Activated gamma-delta T cell treated with Interleukin-2 at 50 U/mL for 16 hours (primary cell): ENCODE measurements around the gene LDLRAD3.
"Not testable (repeated sequence)": the region's sequence is repeated elsewhere in the genome, so short reads cannot be mapped to it uniquely, and the experiment has no call there.

Source experiments
- DNase-seq: peaks from one replicate; pipeline ENCODE4 v3.0.0-alpha.2; 2020

The LDLRAD3 gene, protein sequence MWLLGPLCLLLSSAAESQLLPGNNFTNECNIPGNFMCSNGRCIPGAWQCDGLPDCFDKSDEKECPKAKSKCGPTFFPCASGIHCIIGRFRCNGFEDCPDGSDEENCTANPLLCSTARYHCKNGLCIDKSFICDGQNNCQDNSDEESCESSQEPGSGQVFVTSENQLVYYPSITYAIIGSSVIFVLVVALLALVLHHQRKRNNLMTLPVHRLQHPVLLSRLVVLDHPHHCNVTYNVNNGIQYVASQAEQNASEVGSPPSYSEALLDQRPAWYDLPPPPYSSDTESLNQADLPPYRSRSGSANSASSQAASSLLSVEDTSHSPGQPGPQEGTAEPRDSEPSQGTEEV

DNA sequence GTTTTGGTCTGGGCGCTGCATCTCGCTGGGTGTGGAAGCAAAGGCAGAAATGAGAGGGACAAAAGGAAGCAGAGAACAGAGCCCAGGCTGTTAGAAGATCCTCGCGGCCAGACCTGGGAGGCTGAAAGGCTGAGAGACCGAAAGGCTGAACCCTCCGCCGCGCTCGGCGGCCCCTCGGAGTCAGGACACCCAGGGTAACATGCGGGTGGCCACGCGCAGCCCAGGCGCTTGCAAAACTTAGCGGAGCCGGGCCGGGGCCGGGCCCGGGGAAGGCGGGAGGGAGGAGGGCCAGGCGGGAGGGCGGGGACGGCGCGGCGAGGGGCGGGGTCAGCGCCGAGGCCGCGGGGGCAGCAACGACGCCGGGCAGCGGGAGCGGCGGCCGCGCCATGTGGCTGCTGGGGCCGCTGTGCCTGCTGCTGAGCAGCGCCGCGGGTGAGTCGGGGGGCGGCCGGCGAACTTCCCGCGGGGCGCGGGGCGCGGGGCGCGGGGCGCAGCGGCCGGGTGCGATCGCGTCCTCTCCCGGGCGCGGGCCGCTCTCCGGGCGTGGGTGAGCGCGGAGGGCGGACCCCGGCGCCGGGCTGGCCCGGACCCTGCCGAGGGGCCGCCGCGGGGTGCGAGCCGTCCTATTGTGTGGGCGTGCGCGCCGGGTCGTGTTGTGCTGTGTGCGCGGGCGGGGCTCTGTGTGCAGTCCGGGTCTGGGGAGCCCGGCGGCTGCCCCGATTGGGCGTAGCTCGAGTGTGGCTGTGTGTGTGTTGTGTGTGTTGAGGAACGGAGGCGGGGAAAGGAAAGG lies at the start of gene LDLRAD3:
TSS of gene LDLRAD3 (plus strand) at position 350 of the 790 bp plus-strand sequence. CDS start at position 387, 37 bp downstream.
- no peak for DNase-seq

DNA sequence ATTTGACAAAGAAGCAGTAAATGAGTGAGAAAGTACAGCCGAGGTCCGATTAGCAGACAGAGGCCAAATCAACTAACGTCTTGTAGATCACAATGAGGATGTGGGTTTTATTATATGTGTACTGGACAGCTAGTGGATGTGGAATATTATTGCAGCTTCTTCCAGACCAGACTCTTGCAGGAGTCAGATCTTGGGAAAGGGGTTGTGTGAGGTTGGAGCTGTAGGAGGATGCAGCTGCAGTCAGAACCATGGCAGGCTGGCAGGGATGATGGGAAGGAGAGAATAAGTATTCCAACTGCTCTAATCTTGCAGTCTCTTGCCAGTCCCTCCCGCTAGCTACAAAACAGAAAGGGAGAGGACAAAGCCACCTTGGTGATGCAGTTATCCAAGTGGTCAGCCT lies 46.8 kb upstream of the LDLRAD3 start:
- no peak for DNase-seq

DNA sequence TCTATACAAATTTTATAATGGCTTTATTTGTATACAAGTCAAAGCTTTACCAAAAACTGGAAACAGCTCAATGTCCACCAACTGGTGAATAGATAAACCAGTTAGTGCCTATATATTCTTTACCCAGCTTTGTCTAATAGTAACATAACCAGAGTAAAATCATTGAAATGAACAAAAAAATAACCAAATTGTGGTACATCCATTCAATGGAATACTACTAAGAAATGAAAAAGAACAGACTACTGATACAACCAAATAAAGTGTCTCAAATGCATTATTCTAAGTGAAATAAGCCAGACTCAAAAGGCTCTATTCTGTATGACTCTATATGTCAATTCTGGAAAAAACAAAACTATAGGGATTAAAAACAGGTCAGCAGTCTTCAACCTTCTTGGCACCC lies 40.9 kb upstream of the LDLRAD3 start:
- DNase-seq = no peak

DNA sequence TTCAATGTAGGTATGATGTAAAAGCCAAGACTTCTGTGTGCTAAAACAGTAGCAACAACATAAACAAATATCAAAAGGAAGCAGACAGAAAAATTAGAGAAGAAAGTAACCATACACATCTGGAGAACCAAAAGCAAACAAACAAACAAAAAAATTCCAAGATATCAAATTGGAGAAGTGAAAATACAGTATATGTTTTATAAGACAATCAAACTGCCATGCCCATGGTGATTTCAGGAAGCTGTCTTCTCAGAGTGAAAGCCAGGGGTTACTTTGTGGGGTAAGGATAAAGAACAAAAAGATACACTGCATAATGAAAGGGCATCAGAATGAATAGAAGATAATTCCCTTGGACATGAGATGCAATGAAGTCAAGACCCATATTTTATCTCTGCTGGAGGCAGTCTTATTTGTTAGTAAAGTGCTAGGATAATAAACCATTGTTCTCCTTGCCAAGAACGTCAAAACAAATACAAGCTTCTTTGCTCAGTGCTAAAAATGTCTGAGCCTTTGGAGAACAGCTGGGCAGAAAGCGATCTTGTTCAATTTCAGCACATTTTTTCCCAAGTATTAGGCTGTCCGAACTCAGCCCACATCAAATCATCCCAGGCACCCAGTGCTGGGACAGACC lies 38.1 kb upstream of the LDLRAD3 start:
- no peak for DNase-seq

DNA sequence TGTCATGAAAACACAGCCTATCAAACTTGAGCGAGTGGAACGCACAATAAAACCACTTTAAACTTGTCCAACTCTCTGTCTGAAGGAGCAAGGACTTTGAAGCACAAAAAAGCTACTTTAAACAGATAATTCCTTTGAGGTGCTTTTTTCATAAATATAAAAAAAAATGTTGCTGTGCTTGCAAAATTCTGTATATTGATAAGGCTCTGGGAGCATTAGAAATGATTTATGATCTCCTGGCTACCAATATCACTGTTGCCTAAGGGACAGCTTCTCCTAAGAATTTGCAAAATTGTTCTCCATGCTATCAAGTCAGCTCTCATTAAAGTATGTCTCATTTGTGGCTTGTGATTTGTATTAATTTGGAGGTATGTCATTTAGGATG lies 37.6 kb upstream of the LDLRAD3 start:
- no peak for DNase-seq

DNA sequence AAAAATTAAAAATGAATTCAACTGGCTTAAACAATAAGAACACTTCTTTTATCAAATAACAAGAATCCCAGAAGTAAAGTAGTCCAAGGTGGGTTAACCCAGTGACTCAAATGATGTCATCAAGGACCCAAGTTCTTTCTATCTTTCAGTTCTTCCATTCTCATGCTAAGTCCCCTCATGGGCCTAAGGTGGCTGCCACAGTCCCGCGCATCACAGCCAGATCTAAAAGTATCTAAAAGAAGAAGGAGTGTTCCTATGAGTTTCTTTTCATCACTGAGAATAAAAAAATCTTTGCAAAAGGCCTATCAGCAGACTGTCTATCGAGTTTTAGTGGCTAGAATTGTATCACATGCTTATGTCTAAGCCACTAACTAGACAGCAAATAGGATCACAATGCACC lies 37.2 kb upstream of the LDLRAD3 start:
- no peak for DNase-seq

DNA sequence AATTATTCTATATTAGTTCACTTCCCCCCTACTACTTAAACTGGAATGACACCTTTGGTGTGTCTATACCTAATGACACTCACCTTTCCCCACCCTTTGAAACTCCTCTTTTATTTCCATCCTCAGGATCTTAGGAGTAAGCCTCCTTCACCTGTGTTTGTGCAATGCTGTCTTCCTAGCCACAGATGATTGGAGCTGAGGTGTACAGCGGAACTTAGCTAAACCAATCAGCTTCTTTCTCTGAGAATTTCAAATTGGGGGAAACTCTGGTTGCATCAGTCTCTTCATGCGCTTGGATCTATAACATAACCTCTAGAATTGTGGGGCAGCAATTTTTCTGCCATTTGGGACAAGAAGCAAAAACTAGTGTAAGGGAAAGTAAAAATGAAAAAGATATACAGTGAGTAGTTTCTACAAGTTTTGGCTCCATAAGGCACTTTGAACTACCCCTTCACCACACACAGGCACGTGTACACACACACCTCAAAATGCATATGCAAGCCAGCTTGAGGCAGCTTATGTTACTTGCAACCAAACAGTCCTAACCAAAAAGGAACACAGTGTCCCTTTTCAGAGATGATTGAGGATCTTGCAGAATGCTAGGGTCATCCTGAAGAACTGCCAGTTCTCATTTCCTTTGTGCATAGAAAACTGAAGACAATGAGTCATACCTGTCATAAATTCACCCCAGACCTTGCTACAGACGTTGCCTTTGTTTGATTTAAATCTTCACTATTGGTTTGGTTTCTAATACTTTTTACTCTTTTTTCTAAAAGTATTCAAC lies 36.0 kb upstream of the LDLRAD3 start:
- no peak for DNase-seq

DNA sequence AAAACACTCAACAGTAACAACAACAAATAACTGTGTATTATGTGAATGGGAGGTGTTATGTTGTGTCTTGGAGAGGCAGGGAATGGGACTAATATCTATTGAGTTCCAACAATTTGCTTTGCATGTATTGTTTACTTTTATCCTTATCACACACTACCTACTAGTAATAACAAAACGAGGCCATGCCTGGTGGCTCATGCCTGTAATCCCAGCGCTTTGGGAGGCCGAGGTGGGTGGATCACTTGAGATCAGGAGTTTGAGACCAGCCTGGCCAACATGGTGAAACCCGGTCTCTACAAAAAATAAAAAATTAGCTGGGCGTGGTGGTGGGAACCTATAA lies 35.5 kb upstream of the LDLRAD3 start:
- DNase-seq = not testable (repeated sequence)

DNA sequence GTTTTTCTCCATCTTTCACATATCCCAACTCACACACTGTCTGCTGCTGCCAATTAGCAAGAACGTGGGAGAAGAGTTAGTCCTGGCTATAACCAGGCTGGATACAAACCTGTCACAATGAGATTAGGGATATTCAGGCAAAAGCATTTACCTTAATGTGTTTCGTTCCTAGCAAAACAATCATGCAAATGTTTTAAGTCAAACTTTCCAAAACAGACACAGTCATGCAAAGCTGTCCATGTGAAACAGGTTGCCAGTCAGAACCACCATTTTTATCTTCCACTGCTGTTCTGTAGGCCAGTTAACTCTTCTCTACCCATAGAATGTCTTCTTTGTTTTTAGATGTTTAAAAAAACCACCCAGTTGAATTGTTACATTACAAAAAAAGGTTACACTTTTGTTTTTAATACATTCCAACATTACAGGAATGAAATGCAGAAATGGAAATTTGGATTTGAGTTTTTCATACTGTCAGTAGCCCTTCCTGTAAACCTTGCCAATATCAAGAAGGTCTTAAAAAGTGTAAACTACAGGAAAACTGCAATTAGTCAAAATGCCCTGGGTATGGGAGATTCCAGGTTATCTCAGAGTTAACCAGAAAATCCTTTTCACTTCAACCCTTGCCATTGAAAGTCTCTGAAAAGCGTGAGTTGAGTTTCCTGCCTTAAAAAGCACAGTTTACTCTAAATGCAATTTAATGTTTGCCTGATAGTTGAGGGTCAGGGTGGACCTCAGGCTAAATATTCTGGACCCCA lies 34.2 kb upstream of the LDLRAD3 start:
- no peak for DNase-seq

DNA sequence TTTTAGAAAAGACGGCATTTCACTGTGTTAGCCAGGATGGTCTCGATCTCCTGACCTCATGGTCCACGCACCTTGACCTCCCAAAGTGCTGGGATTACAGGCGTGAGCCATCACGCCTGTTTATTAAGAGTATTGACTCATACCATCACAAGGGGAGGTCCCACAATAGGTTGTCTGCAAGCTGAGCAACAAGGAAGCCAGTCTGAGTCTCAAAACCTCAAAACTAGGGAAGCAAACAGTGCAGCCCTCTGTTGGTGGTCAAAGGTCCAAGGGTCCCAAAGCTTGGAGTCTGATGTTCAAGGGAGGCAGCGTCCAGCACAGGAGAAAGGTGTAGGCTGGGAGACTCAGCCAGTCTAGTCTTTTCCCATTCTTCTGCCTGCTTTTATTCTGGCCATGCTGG lies 32.8 kb upstream of the LDLRAD3 start:
- no peak for DNase-seq

DNA sequence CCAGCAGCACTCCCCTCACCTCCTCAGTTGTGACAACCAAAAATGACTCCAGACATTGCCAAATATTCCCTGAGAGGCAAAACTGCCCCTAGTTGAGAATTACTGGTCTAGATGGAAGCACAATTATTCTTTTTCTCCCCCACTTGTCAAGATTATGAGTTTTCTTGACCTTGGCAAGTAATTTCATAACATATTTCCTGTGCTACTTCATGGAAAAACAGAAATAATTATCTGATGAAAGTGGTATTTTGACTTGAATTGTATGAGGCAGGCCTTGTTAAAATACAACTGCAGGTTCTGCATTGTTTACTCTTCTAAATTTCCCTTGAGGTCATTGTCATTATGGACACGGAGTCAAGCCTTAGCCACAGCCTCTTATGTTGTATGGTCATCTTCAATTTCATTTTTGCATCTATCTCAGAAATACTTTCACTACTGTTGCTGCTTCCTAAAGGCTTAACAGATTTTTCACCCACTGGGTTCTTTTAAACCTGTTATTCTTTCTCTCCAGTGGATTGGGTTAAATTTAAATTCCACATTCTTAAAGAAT lies 32.2 kb upstream of the LDLRAD3 start:
- no peak for DNase-seq

DNA sequence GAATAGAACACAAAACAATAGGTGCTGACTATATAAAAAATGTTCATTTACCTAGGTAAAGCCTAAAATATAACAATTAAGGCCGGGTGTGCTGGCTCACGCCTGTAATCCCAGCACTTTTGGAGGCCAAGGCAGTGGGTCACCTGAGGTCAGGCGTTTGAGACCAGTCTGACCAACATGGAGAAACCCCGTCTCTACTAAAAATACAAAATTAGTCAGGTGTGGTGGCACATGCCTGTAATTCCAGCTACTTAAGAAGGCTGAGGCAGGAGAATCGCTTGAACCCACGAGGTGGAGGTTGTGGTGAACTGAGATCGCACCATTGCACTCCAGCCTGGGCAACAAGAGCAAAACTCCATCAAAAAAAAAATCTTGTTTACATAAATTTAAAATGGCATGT lies 31.4 kb upstream of the LDLRAD3 start:
- not testable (repeated sequence) for DNase-seq

DNA sequence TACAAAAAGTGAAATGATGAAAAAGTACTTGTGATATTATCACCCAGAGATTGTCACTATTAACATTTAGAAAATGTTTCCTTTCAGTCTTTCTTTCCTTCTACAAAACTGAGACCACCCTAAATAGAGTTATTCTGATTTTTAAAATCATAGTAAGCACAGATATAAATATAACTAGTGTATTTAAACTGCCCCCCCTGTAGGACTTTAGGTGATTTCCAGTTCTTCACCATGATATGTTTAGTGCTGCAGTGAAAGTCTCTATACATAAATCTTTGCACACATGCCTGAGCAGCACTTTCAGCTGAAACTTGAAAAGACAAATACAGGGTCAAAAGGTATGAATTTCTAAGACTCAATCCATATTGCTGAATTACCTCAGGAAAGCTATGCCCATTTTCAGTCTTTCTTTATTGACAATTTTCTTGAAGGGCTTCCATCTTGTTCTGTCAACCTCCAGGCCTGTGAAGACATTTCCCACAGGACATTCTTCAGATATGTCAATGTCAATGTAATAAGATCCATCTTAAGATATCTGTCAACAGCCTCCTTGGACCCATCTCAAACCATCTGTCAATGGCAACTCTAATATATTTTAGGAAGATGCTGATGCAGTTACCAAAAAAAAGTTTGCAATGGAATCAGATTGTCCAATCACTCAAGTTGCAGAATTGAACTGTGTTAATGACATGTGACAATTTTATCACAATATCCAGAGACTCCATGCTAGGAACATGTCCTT lies 30.8 kb upstream of the LDLRAD3 start:
- DNase-seq = no peak

DNA sequence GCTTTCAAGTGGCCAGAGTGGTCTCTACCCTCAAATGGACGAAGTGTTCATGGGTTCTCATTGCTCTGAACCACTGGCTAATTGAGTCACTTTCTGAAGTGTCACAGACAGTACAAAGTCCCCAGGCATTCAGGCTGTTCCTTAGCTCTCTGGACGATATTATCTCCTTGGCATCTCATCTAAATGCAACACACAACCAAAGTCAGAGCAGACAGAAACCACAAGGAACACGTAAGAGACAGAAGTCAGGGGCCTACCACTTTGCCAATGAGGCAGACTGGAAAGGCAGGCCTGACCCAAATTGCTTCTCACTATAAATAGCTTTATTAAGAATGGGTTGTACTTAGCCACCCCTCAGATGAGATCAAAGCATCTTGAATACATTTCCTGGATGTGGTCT lies 29.0 kb upstream of the LDLRAD3 start:
- no peak for DNase-seq

DNA sequence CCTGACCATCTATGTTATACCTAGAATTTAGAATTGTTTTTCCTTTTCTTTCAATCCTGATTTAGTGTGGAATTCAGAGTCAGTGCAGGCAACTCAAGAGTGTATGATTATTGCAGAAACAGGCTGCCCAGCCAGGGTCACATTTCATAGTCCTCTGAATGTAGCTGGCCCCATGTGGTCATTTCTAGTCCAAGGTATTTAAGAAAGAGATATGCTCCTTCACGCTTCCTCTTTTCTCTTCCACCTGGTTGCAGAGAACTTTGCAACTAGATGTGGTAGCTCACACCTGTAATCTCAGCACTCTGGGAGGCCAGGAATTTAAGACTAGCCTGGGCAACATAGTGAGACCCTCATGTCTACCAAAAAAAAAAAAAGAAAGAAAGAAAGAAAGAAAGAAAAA lies 27.6 kb upstream of the LDLRAD3 start:
- no peak for DNase-seq

DNA sequence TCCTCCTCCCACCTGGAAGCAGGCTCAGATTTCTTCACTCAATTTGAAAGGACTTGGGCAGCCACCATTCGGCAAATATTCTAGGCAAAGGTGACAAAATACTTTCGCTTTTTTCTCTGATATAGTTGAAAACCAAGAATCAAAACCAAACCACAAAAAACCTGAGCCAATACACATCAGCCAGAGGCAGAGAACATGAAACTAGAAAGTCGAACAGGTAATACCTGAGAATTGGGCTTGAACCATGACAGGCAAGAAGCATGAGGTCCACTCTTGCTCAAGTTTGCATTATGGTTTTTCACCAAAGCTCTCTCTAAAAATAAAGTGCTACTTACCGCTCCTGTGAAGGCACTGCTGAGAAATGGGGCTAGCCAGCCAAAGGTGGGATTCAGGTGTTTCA lies 26.2 kb upstream of the LDLRAD3 start:
- DNase-seq = no peak

DNA sequence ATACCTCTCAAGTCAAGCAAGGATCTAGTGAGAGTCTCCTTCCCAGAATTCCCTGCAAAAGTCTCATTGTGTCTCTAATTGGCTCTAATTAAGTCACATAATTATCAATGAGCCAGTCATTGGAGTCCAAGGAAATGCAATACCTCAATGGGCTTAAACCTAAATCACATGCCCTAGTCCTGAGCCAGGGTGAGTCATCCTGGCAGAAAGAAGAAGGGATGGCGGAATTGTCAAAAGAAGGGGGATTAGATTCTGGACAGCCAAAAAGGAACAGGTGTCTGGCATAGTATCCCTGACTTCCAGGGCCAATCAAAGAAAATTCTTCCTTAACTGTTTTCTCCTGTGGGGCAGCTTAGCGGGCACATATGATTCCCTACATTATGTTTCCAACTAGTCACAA lies 25.1 kb upstream of the LDLRAD3 start:
- no peak for DNase-seq

DNA sequence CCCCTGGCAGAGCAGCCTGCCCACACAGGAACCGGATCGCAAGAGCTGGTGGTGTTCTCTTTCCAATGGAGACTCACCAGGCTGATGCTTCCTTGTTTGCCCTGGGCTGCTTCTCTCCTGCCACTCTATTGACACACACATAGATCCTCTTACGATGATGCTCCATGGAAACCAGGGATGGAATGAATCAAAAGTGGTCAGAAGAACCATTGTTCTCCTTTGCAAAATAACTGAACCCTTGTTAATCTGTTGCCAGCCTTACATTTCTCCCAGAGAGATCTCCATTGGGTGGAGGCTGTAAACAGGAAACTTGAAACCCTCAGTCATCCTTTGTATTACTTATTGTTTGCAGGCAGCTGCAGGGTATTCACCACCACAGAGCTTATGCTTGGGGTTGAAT lies 24.6 kb upstream of the LDLRAD3 start:
- no peak for DNase-seq

DNA sequence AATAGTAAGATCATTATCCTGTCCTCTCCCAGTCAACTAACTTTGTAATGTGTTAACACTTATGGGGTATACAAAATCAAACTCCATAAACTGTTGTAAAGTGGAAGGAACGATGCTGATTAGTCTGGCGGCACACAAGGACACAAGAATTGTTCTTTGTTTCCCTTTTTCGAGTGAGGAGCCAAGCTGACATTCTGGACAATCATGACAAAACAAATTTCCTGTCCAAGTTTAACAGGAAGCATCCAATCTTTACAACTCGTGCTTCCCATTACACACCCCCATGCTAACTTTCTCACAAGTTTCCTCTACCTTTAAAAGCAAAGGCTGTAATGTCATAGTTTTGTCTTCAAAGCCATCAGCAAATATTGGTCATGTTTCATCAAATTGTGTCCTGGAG lies 20.4 kb upstream of the LDLRAD3 start:
- no peak for DNase-seq

DNA sequence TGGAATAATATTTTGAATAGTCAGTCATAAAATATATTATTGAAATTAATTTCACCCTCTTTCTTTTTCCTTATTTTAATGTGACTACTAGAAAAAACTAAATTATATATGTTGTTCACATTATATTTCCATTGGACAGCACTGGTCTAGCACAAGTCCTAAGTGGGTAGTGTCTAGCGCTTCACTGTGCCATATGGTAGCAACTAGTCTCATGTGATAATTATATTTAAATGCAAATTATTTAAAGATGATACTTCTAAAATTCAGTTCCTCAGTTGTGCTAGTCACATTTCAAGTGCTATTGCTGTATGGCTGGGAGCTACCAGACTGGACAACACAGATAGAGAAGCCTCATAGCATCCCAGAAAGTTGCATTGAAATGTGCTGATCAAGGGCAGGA lies 19.1 kb upstream of the LDLRAD3 start:
- no peak for DNase-seq

DNA sequence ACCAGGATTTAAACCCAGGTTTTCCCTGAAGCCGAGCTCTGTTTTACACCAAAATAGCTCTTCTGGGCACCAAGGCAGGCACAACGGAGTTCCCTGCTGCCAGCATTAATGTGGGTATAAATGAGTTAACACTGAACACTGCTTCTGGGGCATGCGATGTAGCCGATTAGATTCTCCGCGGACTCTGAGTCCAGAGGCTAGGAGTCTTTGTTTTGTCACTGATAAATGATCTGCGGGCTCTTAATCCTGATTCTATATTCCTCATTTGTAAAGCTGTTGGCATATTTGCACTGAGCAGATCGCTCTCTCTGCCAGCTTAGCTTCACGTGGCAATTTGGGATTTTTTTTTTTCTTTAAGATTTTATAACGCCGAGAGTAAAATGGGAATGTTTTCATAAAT lies 16.8 kb upstream of the LDLRAD3 start:
- DNase-seq = no peak

DNA sequence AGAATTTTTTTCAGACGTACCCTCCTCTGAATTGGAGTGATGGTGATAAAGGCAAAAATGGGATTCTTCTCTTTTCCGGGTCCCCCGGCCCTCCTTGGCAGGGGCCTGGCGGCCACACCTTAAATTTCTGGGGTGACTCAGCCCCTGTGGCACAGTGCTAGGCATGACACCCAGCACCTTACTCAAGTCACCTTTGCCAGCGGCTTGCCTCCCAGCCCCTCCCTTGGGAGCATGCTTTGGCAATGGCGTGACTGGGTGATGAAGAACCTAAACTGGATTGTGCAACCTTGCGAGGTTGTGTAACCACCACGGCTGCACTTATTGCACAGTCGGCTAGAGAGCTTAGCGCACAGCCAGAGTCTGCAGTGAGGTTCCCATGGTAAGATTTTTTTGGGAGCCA lies 16.2 kb upstream of the LDLRAD3 start:
- no peak for DNase-seq
